ENCODE measurements around the gene RBM28. TPM values are rescaled to one million over a fixed set of nuclear protein-coding genes. Genes with fewer than 3 reads are reported as not detected.

RBM28 gene
- total and polyA plus RNA-seq, 2 of the 8 experiments (the other 6 are each of a cell fraction or from before 2014, with no cell fraction given), result 12.8 to 65.3 TPM

DNA sequence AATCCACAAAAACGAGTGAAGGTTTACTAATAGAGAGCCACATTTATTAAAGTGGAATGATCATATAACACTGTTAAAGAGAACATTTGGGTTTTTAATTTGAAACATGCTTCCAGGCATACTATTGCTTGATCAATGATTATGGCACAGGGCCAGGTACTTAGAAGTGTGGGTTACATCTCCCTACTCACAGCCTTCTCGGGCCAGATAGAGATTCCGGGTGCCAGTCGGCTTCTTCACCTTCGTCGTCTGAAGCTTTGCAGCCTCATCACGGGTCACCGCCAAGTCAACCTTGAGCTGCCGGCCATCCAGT lies 19.4 kb downstream of the RBM28 start:
- H2BK5ac ChIP-seq (ENCODE audit: low read depth, low read length), result no peak overlapping the region
- WGBS, 2 experiments (ENCODE audit: extremely low coverage in 1 of 2, insufficient coverage in 1 of 2, insufficient read length in 1 of 2, insufficient replicate concordance in 2 of 2, low coverage in 1 of 2, low lambda C conversion rate in 2 of 2, missing lambda C conversion rate in 1 of 2), result 87% methylated on average over 9 of the region's 9 CpGs; no CpG with 5 or more reads in 1 of the 2 experiments
- no peak overlapping the region for H2BK20ac ChIP-seq (ENCODE audit: low read length)

More for the DNA sequence above, 19.4 kb downstream of the RBM28 start:
- H2AFZ ChIP-seq (ENCODE audit: low read length), result no peak overlapping the region
- H4K8ac ChIP-seq (ENCODE audit: extremely low read depth, insufficient read depth, low read length), result no peak overlapping the region
- H3K56ac ChIP-seq (replicated peaks; ENCODE audit: insufficient read length, low read depth, low read length), result no peak overlapping the region
- POLR2A ChIA-PET (ENCODE audit: partially characterized antibody), result no interaction called here
- H2BK12ac ChIP-seq (ENCODE audit: low read depth, low read length), result no peak overlapping the region
- H3K18ac ChIP-seq (ENCODE audit: extremely low read depth, low read length), result no peak overlapping the region
- no peaks in the 10 kb centered on the region for H3K9me3 ChIP-seq (ENCODE audit: insufficient read depth in 2 of 2, low read depth in 1 of 2, low read length in 1 of 2)
- no peak overlapping the region for H3K23ac ChIP-seq (ENCODE audit: insufficient read length)
- no peak overlapping the region for H2BK120ac ChIP-seq (replicated peaks; ENCODE audit: low read depth, low read length)
- H3K79me1 ChIP-seq (ENCODE audit: low read depth, low read length), result no peaks in the 10 kb centered on the region; the same call in 1 of the 2 replicates
- H3K4me2 ChIP-seq (ENCODE audit: insufficient read depth in 1 of 2, low read depth in 2 of 2, low read length in 2 of 2), result no peak overlapping the region
- H4K5ac ChIP-seq (ENCODE audit: insufficient read length, low read depth, low read length), result no peak overlapping the region
- no peak overlapping the region for H4K91ac ChIP-seq (replicated peaks; ENCODE audit: insufficient read length, low read length)
- CTCF ChIA-PET (ENCODE audit: partially characterized antibody), result interaction anchor here (1.1 to 5.0 kb wide), 2 partner anchors 65 to 115 kb away, joined by 3 to 22 read pairs; no protein-coding TSS in a partner anchor
- DNase-seq (ENCODE audit: low read depth in 1 of 2, low spot score in 2 of 2) (no peak), FAIRE-seq (no peak)
- TF ChIP-seq CEBPB (IDR thresholded peaks at IDR 0.05; ENCODE audit: low read depth, low read length), result no peak
- H3K36me3 ChIP-seq (ENCODE audit: control insufficient read depth in 2 of 4, insufficient read depth in 4 of 4, low read length in 3 of 4), result peaks cover 25 to 74% (median 44%) of the 10 kb centered on the region in 4 experiments
- no peak overlapping the region for H3K14ac ChIP-seq (ENCODE audit: insufficient read length)
- no peaks in the 10 kb centered on the region for H3K4me1 ChIP-seq (replicated peaks in 1 of 4; ENCODE audit: control insufficient read depth in 3 of 4, insufficient read depth in 4 of 4, low read length in 3 of 4)
- H4K20me1 ChIP-seq (replicated peaks in 1 of 2; ENCODE audit: control insufficient read depth in 1 of 2, insufficient read depth in 2 of 2, low read length in 2 of 2), result no peaks in the 10 kb centered on the region
- no peak overlapping the region for H3K9ac ChIP-seq (replicated peaks in 1 of 4; ENCODE audit: extremely low read depth in 1 of 4, low read depth in 3 of 4, low read length in 3 of 4)
- no peak overlapping the region for H3K4ac ChIP-seq (replicated peaks; ENCODE audit: insufficient read length, low read depth, low read length)
- no peaks in the 10 kb centered on the region for H3K23me2 ChIP-seq (ENCODE audit: low read depth, low read length)
- H2BK15ac ChIP-seq (ENCODE audit: low read length), result no peak overlapping the region
- H3K79me2 ChIP-seq (ENCODE audit: control insufficient read depth in 1 of 2, insufficient read depth in 2 of 2, low read length in 2 of 2), result no peaks in the 10 kb centered on the region
- H3K27ac ChIP-seq (ENCODE audit: low read depth, low read length), result no peak overlapping the region
- no peak overlapping the region for H2AK5ac ChIP-seq (ENCODE audit: low read depth, low read length)
- H3K27me3 ChIP-seq (replicated peaks in 1 of 4; ENCODE audit: control insufficient read depth in 3 of 4, extremely low read depth in 1 of 4, insufficient read depth in 3 of 4, low read length in 3 of 4), result no peaks in the 10 kb centered on the region
- H3K4me3 ChIP-seq (ENCODE audit: extremely low read depth in 1 of 4, insufficient read depth in 2 of 4, low read depth in 3 of 4, low read length in 4 of 4), result no peak overlapping the region
